NCI-H128 (cell line): ENCODE measurements around the gene UBE2K.
"Not testable (repeated sequence)": the region's sequence is repeated elsewhere in the genome, so short reads cannot be mapped to it uniquely, and the experiment has no call there.

Experiments
- DNase-seq: peaks from one replicate; lab custom pipeline; 2025; ENCODE audit not compliant: unreplicated experiment; lab: John Stamatoyannopoulos, UW

Gene UBE2K

GRCh38 chr4:39687014-39687413, 10.9 kb upstream of the UBE2K start:
- DNase-seq = no peak

DNA sequence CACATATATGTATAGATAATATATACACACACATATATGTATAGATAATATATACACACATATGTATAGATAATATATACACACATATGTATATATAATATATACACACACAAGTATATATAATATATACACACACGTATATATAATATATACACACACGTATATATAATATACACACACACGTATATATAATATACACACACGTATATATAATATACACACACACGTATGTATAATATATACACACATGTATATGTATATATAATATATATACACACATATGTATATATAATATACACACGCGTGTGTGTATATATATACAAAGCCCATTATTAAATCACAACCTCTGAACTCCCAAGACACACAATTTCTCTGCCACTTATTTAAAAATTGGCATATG, 8.0 kb upstream of the UBE2K start:
- no peak for DNase-seq

DNA sequence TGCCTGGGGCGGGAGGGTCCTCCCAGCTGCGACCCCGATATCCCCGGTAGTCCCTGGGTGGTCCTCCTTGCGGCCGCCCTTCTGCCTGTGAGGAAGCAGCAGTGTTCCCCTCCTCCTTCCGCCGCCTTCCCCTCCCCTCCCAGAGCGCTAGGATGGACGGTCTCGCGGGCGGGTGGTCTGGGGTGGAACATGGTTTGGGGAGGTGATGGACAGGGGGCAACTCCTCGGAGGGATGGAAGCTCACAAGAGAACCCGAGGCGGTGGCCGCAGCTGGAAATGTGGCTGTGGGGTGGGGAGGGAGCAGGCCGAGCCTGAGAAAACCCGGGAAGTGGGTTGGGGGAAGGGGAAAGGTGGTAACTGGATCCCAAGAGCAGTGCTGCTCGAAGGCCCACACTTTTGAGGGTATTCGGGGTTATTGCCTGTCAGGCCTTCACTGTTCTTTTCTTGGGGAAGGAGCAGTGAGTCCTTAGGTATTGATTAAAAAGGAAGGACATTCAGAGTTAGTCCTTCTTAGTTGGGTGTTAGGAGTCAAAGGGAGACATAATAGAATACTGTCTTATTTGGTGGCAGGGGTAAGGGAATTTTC, 581 bp downstream of the UBE2K start:
- DNase-seq = no peak

DNA sequence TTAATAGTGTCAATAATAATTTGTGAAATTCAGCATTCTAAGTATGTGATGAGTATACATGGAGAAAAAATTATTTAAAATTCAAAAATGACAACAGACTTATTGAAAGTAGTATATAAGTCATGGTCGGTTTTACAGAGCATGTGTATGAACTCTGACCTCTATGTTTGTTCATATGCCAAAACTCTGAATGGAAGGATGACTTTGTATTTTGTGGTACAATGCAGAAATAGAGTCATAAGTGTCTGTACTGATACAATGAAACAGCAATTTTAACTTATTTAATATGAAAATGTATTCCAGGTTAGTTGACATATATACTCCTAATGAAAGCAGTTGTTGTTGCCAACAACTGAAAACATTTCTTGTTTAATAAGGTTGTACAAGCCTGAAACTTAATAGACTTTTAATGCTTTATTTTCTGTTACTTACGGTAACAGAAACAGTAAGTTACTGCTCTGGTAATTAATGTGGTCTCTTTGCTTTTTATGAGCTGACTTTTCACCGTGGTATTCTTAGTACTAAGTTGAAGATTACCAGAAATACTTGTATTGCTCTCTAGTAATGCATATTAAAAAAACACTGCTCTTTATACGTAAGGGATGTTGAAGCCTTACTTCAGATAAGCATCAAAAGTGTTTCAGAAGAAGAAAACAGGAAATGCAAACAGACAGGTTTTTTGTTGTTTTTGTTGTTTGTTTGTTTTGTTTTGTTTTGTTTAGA, 1.9 kb downstream of the UBE2K start:
- DNase-seq = no peak

DNA sequence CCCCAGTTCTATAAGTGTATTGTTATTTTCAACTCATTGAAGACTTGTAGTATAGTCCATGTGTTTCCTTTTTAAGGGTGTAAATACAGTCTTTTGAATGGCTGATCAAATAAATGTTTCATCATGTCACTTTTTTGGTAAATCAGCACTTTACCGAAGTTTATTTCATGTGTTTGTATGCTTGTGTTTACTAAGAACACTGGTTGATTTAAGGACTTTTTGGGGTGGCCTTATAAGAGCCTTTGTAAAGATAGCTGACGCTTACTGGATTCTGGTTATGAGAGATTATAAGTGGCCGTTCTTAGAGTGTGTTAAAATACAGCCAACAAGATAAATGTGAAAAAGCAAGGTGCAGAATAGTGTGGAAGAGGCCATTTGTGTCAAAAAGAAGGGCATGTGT, 2.6 kb downstream of the UBE2K start:
- DNase-seq = no peak

GRCh38 chr4:39702716-39703115, 4.8 kb downstream of the UBE2K start:
- DNase-seq = no peak

DNA sequence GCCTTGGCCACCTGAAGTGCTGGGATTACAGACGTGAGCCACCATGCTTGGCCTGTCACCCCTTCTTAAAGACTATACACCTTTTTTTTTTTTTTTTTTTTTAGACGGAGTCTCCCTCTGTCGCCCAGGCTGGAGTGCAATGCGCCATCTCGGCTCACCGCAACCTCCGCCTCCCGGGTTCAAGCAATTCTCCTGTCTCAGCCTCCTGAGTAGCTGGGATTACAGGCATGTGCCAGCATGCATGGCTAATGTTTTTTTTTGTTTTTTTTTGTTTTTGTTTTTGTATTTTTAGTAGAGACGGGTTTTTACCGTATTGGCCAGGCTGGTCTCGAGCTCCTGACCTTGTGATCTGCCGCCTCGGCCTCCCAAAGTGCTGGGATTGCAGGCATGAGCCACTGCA, 6.9 kb downstream of the UBE2K start:
- not testable (repeated sequence) for DNase-seq

DNA sequence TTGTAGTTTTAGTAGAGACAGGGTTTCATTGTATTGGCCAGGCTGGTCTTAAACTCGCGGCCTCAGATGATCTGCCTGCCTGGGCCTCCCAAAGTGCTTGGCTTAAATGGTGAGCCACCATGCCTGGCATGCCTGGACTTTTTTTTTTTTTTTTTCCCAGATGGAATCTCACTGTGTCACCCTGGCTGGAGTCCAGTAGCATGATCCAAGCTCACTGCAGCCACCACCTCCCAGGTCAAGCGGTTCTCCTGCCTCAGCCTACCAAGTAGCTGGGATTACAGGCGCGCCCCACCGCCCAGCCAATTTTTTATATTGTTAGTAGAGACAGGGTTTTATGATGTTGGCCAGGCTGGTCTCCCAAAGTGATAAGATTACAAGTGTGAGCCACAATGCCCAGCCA, 8.4 kb downstream of the UBE2K start:
- DNase-seq = no peak

DNA sequence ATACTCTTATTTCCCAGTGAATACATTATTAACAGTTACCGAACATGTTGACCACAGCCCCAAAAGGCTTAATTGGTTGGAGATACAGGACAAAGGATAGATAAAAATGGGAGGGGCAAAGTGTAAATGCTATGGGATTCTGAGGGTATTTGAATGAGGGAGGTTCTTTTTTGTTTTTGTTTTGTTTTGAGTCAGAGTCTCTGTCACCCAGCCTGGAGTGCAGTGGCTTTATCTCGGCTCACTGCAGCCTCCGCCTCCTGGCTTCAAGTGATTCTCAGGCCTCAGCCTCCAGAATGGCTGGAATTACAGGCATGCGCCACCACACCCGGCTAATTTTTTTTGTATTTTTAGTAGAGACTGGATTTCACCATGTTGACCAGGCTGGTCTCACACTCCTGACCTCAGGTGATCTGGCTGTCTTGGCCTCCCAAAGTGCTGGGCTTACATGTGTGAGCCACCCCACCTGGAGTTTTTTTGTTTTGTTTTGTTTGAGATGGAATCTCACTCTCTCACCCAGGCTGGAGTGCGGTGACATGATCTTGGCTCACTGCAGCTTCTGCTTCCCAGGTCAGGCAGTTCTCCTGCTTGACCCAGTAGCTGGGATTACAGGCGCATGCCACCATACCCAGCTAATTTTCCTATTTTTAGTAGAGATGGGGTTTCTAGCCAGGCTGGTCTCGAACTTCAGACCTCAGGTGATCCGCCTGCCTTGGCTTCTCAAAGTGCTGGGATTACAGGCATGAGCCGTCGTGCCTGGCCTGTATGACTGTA, 9.0 kb downstream of the UBE2K start:
- DNase-seq = no peak

DNA sequence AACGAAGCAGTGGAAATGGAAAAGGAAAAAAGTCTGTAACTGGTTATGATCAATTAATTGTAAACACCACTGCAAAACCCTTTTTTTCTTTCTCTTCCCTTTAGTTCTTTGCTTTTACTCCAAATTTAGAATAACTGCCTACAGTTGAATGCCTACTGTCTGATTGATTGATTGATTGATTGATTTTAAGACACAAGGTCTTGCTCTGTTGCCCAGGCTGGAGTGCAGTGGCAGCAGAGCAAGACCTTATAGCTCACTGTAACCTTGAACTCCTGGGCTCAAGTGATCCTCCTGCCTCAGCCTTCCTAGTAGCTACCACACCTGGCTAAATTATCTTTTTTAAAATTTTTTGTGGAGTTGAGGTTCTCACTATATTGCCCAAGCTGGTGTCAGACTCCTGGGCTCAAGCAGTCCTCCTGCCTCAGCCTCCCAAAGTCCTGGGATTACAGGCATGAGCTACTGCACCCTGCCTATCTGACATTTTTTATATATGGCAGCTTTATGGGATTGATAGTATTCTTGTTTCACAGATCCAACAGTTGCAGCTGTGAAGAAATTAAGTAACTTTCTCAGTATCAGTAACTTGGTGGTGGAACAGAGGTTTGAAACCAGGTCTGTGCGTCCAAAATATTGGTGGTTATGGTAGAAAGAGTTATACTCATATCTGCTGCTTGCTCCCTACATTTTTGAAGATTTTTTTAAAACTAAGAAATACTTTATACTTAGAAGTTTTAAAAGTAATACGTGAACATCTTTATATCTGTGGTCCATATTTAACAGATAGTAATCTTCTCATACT, 12.4 kb downstream of the UBE2K start:
- DNase-seq = no peak

- no peak for DNase-seq
Measured at GRCh38 chr4:39712819-39713607, 15.1 kb downstream of the UBE2K start.

DNA sequence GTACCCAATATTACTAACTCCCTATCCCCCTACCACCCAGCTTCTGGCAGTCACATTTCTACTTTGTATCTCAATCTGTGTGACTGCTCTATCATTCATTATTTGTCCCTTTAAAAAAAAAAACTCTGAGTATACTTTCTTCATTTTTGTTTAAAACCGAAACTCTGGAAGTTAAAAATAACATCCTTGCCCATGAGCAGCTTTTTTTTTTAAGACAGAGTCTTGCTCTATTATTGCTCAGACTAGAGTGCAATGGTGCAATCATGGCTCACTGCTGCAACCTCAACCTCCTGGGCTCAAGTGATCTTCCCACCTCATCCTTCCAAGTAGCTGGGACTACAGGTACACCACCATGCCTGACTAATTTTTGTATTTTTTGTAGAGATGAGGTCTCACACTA, 15.8 kb downstream of the UBE2K start:
- DNase-seq = no peak

DNA sequence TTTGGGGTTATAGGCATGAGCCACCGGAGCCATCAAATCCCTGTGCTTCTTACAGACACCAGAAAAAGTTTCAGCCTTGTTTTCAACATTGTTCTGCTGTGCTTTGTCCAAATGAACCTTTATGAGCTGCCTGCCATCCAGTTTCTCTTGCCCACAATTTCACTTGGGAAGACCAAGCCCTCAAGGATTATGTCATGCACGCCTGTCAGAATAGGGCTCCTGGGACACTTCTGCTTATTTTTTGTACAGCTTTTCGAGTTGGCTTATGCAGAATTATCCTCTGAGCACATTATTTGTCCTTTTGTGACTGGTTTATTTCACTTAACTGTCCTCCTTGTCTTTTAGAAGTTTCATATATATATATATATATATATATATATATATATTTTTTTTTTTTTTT, 16.2 kb downstream of the UBE2K start:
- no peak for DNase-seq

- DNase-seq = no peak
Measured at GRCh38 chr4:39715788-39716187, 17.9 kb downstream of the UBE2K start.

DNA sequence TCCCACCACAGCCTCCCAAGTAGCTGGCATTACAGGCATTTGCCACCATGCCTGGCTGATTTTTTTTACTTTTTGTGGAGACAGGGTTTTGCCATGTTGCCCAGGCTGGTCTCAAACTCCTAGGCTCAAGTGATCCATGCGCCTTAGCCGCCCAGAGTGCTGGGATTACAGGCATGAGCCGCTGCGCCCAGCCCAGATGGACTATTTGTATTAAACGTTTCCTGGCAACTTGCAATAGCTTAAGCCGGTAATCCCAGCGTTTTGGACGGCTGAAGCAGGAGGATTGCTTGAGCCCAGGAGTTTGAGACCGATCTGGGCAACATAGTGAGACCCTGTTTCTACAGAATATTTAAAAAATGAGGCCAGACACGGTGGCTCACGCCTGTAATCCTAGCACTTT, 18.4 kb downstream of the UBE2K start:
- no peak for DNase-seq

DNA sequence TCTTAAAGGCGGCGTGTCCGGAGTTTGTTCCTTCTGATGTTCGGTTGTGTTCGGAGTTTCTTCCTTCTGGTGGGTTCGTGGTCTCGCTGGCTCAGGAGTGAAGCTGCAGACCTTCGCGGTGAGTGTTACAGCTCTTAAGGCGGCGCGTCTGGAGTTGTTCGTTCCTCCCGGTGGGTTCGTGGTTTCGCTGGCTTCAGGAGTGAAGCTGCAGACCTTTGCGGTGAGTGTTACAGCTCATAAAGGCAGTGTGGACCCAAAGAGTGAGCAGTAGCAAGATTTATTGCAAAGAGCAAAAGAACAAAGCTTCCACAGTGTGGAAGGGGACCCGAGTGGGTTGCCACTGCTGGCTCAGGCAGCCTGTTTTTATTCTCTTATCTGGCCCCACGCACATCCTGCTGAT, 19.8 kb downstream of the UBE2K start:
- not testable (repeated sequence) for DNase-seq

GRCh38 chr4:39718366-39719323, 20.7 kb downstream of the UBE2K start:
- no peak for DNase-seq

DNA sequence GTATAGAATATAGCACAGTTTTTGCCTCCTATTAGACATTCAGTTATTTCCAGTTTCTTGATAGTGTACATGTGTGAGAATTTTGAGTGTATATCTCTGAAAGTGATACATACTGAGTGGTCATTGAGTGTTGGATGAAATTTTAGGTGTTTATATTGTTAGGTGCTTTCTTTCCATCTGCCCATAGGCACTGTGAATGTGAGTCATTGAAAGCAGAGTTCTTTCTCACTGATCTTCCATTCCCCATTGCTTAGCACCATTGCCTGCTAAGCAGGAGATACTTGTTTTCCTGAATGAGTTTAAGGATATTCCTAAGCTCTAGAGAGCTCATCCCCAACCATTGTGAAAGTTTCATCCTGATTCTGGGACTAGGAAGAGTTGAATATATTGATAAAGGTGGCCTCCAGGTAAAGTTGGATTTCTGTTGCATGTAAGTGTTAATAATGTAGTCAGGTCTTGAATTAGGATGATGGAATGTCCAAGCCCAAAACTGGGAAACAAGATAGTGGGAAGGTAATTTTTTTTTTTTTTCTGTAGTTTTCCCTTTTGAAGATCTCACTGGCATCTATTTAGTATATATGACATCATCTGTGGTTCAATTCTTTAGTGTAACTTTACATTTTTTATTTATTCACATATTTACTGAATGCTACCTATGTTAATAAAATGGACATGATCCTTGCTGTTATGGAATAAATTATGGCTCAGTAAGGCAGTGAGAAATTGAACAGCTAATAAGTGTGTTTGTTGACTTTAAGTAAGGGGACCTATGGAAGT, 22.1 kb downstream of the UBE2K start:
- DNase-seq = no peak

DNA sequence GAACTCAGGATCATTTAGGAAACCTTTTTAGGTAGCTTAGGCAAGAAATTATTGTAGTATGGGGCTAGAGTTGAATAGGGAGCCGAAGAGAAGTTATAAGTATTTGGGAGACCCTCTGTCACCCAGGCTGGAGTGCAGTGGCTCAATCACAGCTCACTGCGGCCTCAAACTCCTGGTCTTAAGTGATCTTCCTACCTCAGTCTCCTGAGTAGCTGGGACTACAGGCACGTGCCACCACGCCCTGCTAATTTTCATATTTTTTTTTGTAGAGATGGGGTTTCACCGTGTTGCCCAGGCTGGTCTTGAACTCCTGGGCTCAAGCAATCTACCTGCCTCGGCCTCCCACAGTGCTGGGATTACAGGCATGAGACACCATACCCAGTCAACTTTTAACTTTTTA, 23.3 kb downstream of the UBE2K start:
- not testable (repeated sequence) for DNase-seq
